ENCODE measurements around the gene BAX.

BAX gene

GRCh38 chr19:48970923-48971395 lies 16.3 kb downstream of the BAX start:
- no peak overlapping the region for H3K4me3 ChIP-seq (replicated peaks in 1 of 2; ENCODE audit: low read depth in 2 of 2, low read length in 2 of 2)
- peak; percentile 85 to 87 for DNase-seq (ENCODE audit: low read depth in 2 of 2)
- TF ChIP-seq CTCF (IDR thresholded peaks at IDR 0.05; ENCODE audit: low read depth, low read length) = peak; percentile 90

- TF ChIP-seq CTCF (IDR thresholded peaks at IDR 0.05; ENCODE audit: low read depth, low read length) = peak; percentile 21
- DNase-seq (ENCODE audit: low read depth in 2 of 2) = peak in 1 of 2 donors; percentile 27
- H3K4me3 ChIP-seq (replicated peaks in 1 of 2; ENCODE audit: low read depth in 2 of 2, low read length in 2 of 2) = no peak overlapping the region
Measured at GRCh38 chr19:48975947-48976847, 21.5 kb downstream of the BAX start.

- TF ChIP-seq CTCF (IDR thresholded peaks at IDR 0.05; ENCODE audit: low read depth, low read length) = no peak
- H3K4me3 ChIP-seq (replicated peaks in 1 of 2; ENCODE audit: low read depth in 2 of 2, low read length in 2 of 2) = no peak overlapping the region
- DNase-seq (ENCODE audit: low read depth in 2 of 2) = no peak
Measured at GRCh38 chr19:48977061-48977460, 22.4 kb downstream of the BAX start.

DNA sequence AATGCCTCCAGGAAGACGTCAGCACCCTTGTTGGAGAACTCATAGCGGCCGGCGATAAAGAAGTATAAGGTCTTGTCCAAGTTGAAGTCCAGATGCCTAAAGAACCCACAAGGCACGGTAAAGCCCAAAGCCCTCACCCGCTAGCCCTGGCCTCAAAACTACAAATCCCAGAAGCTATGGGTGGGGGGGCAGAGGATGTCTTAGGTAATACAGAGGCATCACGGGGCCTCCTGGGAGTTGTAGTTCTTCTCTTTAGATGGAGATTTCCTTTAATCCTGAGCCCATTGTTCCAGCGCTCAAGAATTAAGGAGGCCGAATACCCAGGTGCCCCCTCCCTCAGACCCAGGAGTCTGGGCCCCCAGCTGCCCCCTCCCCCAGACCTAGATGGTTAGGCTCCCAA lies 27.6 kb downstream of the BAX start:
- DNase-seq (ENCODE audit: low read depth in 2 of 2) = no peak
- no peak for TF ChIP-seq CTCF (IDR thresholded peaks at IDR 0.05; ENCODE audit: low read depth, low read length)

DNA sequence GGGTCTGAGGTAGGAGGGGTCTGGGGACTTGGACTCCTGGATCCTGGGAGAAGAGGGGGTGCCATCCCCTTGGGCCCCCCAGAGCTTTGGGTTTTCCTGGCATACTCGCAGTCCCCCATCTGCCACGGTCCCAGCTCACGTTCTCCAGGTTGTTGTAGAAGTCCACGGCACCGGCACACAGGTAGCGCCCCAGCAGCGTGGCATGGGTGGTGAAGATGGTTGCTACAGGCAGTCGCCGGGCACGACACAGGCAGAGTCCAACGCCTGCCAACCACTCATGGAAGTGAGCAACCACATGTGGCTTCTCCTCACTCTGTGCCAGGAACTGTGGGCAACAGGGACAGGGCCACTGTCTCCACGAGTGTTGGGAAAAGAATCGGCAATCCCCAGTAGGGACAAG lies 31.0 kb downstream of the BAX start:
- no peak for DNase-seq (ENCODE audit: low read depth in 2 of 2)
- no peak for TF ChIP-seq CTCF (IDR thresholded peaks at IDR 0.05; ENCODE audit: low read depth, low read length)

More for the DNA sequence above, 27.6 kb downstream of the BAX start:
- H3K4me3 ChIP-seq (replicated peaks in 1 of 2; ENCODE audit: low read depth in 2 of 2, low read length in 2 of 2) = no peak overlapping the region

DNA sequence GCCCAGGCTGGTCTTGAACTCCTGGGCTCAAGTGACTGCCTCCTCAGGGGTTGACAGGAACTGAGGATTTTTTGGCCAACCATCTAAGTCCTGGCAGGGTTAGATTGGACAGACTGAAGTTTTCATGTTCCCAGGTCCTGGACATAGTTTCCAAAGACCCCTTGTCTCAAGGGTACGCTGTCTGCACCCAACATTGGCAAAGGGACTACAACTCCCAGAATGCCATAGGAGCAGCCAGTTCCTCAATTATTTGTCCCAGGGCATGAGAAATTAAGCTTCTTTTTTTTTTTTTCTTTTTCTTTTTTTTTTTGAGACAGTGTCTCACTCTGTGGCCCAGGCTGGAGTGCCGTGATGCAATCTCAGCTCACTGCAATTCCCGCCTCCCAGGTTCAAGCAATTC lies 31.5 kb downstream of the BAX start:
- DNase-seq (ENCODE audit: low read depth in 2 of 2) = no peak
- H3K4me3 ChIP-seq (replicated peaks in 1 of 2; ENCODE audit: low read depth in 2 of 2, low read length in 2 of 2) = no peak overlapping the region
- TF ChIP-seq CTCF (IDR thresholded peaks at IDR 0.05; ENCODE audit: low read depth, low read length) = no peak

More for the DNA sequence above, 31.0 kb downstream of the BAX start:
- H3K4me3 ChIP-seq (replicated peaks in 1 of 2; ENCODE audit: low read depth in 2 of 2, low read length in 2 of 2) = no peak overlapping the region

Measured in cardiac fibroblast (primary cell).